HepG2 (cell line): ENCODE measurements around the gene TSACC. TPM values are rescaled to one million over a fixed set of nuclear protein-coding genes. Genes with fewer than 3 reads are reported as not detected.
A peak's percentile ranks its signal among the peaks of the same experiment; 100 is the strongest.

Experiments used
- CCAR2 ChIP-seq: fragments of 200-400 bp; formaldehyde crosslinking; optimal IDR thresholded peaks from 2 replicates; pipeline ENCODE3; 2018; ENCODE audit warnings: low read depth, mild to moderate bottlenecking, low read length, moderate library complexity
- HMGXB4 ChIP-seq, 2 experiments: sonication (generic) in 1 of 2; formaldehyde crosslinking in 1 of 2; IDR thresholded peaks; 2 replicates each; pipeline versions ENCODE4 v1.4.0 to v1.6.1; 2018 to 2020; ENCODE audit warnings: missing genetic modification reagents in 2 of 2, borderline replicate concordance in 1 of 2, low read depth in 1 of 2, mild to moderate bottlenecking in 1 of 2, missing biosample characterization in 1 of 2
- HNF4A ChIP-seq: sonication (generic); formaldehyde crosslinking; IDR thresholded peaks from 2 replicates; pipeline ENCODE4 v1.4.0; 2020; ENCODE audit warnings: missing genetic modification reagents
- IKZF5 ChIP-seq: IDR thresholded peaks from 2 replicates; pipeline ENCODE4 v1.6.1; 2018; ENCODE audit warnings: missing genetic modification reagents, mild to moderate bottlenecking, missing compliant biosample characterization
- KAT8 ChIP-seq: IDR thresholded peaks from 2 replicates; pipeline ENCODE4 v1.6.1; 2016; ENCODE audit warnings: missing genetic modification reagents, missing compliant biosample characterization
- KLF16 ChIP-seq, 2 experiments: sonication (generic) in 1 of 2; formaldehyde crosslinking in 1 of 2; IDR thresholded peaks; 2 replicates each; pipeline versions ENCODE4 v1.6.1 to v1.8.0; 2016 to 2023; ENCODE audit warnings: missing genetic modification reagents in 2 of 2, missing compliant biosample characterization in 1 of 2
- MEIS1 ChIP-seq: sonication (generic); formaldehyde crosslinking; IDR thresholded peaks from 2 replicates; pipeline ENCODE4 v1.9.0; 2021; ENCODE audit warnings: mild to moderate bottlenecking, missing genetic modification reagents, moderate library complexity, borderline replicate concordance
- MEIS2 ChIP-seq: sonication (generic); formaldehyde crosslinking; IDR thresholded peaks from 2 replicates; pipeline ENCODE4 v1.9.0; 2021; ENCODE audit warnings: mild to moderate bottlenecking, missing genetic modification reagents
- NCOA1 ChIP-seq: sonication (generic); formaldehyde crosslinking; IDR thresholded peaks from 2 replicates; pipeline ENCODE4 v1.9.0; 2021; ENCODE audit warnings: missing genetic modification reagents
- POGZ ChIP-seq: sonication (generic); formaldehyde crosslinking; IDR thresholded peaks from 2 replicates; pipeline ENCODE4 v1.4.0; 2020; ENCODE audit warnings: mild to moderate bottlenecking, missing genetic modification reagents
- PTBP1 ChIP-seq: fragments of 200-400 bp; formaldehyde crosslinking; IDR thresholded peaks from 2 replicates; pipeline ENCODE4 v1.6.1; 2018; ENCODE audit warnings: low read length, low read depth; ENCODE audit not compliant: poor library complexity, severe bottlenecking
- SP2 ChIP-seq: sonication (generic); formaldehyde crosslinking; IDR thresholded peaks from 2 replicates; pipeline ENCODE4 v1.5.1; 2020; ENCODE audit warnings: mild to moderate bottlenecking, missing genetic modification reagents
- SRSF1 ChIP-seq: fragments of 200-400 bp; formaldehyde crosslinking; optimal IDR thresholded peaks from 2 replicates; pipeline ENCODE3; 2017; ENCODE audit warnings: mild to moderate bottlenecking, low read depth, low read length, moderate library complexity
- THRA ChIP-seq: sonication (generic); formaldehyde crosslinking; IDR thresholded peaks from 2 replicates; pipeline ENCODE4 v1.4.0; 2020; ENCODE audit warnings: missing genetic modification reagents, borderline replicate concordance
- ZBTB7B ChIP-seq: sonication (generic); formaldehyde crosslinking; IDR thresholded peaks from 2 replicates; pipeline ENCODE4 v1.4.0; 2020; ENCODE audit warnings: missing genetic modification reagents
- ZNF331 ChIP-seq: sonication (generic); formaldehyde crosslinking; IDR thresholded peaks from 2 replicates; pipeline ENCODE4 v1.4.0; 2020; ENCODE audit warnings: missing genetic modification reagents
- ZNF512 ChIP-seq: sonication (generic); formaldehyde crosslinking; IDR thresholded peaks from 2 replicates; pipeline ENCODE4 v1.4.0; 2020; ENCODE audit warnings: mild to moderate bottlenecking, missing genetic modification reagents
- ZNF687 ChIP-seq: sonication (generic); formaldehyde crosslinking; IDR thresholded peaks from 2 replicates; pipeline ENCODE4 v1.5.1; 2020; ENCODE audit warnings: mild to moderate bottlenecking, missing genetic modification reagents, moderate library complexity
- polyA plus RNA-seq, 8 experiments: library from polyadenylated mRNA; depleted of rRNA in 3 of 8; stranded (reverse) in 7 of 8; unstranded in 1 of 8; fragments of >200 nt; fragmentation: Illumina TruSeq in 4 of 8; extraction: Trizol in 4 of 8; gene quantifications; 2 replicates each; pipeline versions ENCODE4 v1.2.1 to v1.2.3, GENCODE V29; 2011 to 2016; ENCODE audit warnings: low read depth in 4 of 8, missing spikeins in 1 of 8, mixed read lengths in 1 of 8; ENCODE audit not compliant: insufficient read depth in 1 of 8
- total RNA-seq, 5 experiments: library from RNA; depleted of rRNA; stranded (reverse); fragments of >200 nt; fragmentation: Illumina TruSeq; extraction: Trizol; gene quantifications; 2 replicates each; pipeline ENCODE4 v1.2.3, GENCODE V29; 2016; ENCODE audit warnings: low read depth in 1 of 5

TSACC gene
- total and polyA plus RNA-seq, 2 of the 13 experiments (the other 11 are each of a cell fraction or from before 2014, with no cell fraction given), result 1.5 to 2.6 TPM

- TF ChIP-seq KAT8 (CRISPR knock-in tag) (peak; percentile 37; the same call in 1 of the 2 replicates), HNF4A (peak; percentile 72), IKZF5 (CRISPR knock-in tag) (peak; percentile 56; the same call in 1 of the 2 replicates), ZNF512 (no peak), ZNF331 (CRISPR knock-in tag) (peak; percentile 37; the same call in 1 of the 2 replicates), THRA (CRISPR knock-in tag) (peak; percentile 85), ZBTB7B (CRISPR knock-in tag) (peak; percentile 69; the same call in 1 of the 2 replicates), PTBP1 (peak; percentile 56), CCAR2 (no peak), POGZ (CRISPR knock-in tag) (peak; percentile 62; the same call in 1 of the 2 replicates), ZNF687 (CRISPR knock-in tag) (peak; percentile 79), SRSF1 (no peak), HMGXB4 (CRISPR knock-in tag; IDR thresholded peaks at IDR 0.05; ENCODE audit: borderline replicate concordance in 1 of 2, low read depth in 1 of 2) (peak; percentile 83 to 91), MEIS2 (CRISPR knock-in tag) (peak; percentile 27; the same call in 1 of the 2 replicates), SP2 (CRISPR knock-in tag) (no peak), MEIS1 (peak; percentile 2; the same call in 1 of the 2 replicates), KLF16 (CRISPR knock-in tag; IDR thresholded peaks at IDR 0.05) (0 out of 4 replicates have a peak, but pooled peaks of 1 of the 2 experiments have one; percentile 71), NCOA1 (no peak)
These were observed 18.7 kb downstream of the TSACC start (continued) for GRCh38 chr1:156356875-156357534.
